Measurements from ENCODE around the gene NRBF2. TPM values are rescaled to one million over a fixed set of nuclear protein-coding genes. Genes with fewer than 3 reads are reported as not detected.

The NRBF2 gene
- total RNA-seq, 4 donors from 2014 or later = 12.2 to 16.6 (median 14.7) TPM

GRCh38 chr10:63114031-63114814 lies 18.9 kb upstream of the NRBF2 start:
- WGBS, 2 donors = 33 to 34% methylated on average over 4 of the region's 4 CpGs
- no peaks in the 10 kb centered on the region for H3K9me3 ChIP-seq
- H3K36me3 ChIP-seq = no peaks in the 10 kb centered on the region
- H3K27ac ChIP-seq = peak overlapping the region; percentile 42 to 81 (median 72)
- H3K4me1 ChIP-seq = peaks cover 3 to 28% (median 22%) of the 10 kb centered on the region in 3 donors
- no peak for DNase-seq
- H3K27me3 ChIP-seq = no peaks in the 10 kb centered on the region
- TF ChIP-seq POLR2A (IDR thresholded peaks at IDR 0.05) (no peak), CTCF (IDR thresholded peaks at IDR 0.05) (no peak)
- H3K4me3 ChIP-seq = no peak overlapping the region
- intact Hi-C loops (cut with DNase I) = no loop called here

- intact Hi-C loops (cut with DNase I) = no loop called here
- Histone ChIP-seq H3K36me3 (no peaks in the 10 kb centered on the region), H3K4me3 (no peak overlapping the region), H3K27ac (peak overlapping the region; percentile 12 to 81 (median 72)), H3K4me1 (peaks cover 3 to 28% (median 22%) of the 10 kb centered on the region in 3 donors), H3K9me3 (no peaks in the 10 kb centered on the region), H3K27me3 (no peaks in the 10 kb centered on the region)
- 23 to 39% methylated on average over 7 of the region's 7 CpGs for WGBS, 2 donors
- TF ChIP-seq POLR2A (IDR thresholded peaks at IDR 0.05) (no peak), CTCF (IDR thresholded peaks at IDR 0.05) (no peak)
- no peak for DNase-seq
Observed at GRCh38 chr10:63115732-63116383, 17.3 kb upstream of the NRBF2 start.

GRCh38 chr10:63116452-63117072 lies 16.6 kb upstream of the NRBF2 start:
- Histone ChIP-seq H3K36me3 (no peaks in the 10 kb centered on the region), H3K9me3 (no peaks in the 10 kb centered on the region), H3K27ac (peak overlapping the region in 3 of 4 donors; percentile 64 to 81 (median 79)), H3K27me3 (no peaks in the 10 kb centered on the region), H3K4me3 (no peak overlapping the region), H3K4me1 (peaks cover 3 to 28% (median 22%) of the 10 kb centered on the region in 3 donors)
- DNase-seq = no peak
- intact Hi-C loops (cut with DNase I) = no loop called here
- no peak for TF ChIP-seq POLR2A (IDR thresholded peaks at IDR 0.05)
- no peak for TF ChIP-seq CTCF (IDR thresholded peaks at IDR 0.05)
- WGBS, 2 donors = 74 to 81% methylated on average over 2 to 3 of the region's 3 CpGs

- intact Hi-C loops (cut with DNase I) = no loop called here
- Histone ChIP-seq H3K27ac (no peak overlapping the region), H3K9me3 (no peaks in the 10 kb centered on the region), H3K27me3 (no peaks in the 10 kb centered on the region), H3K4me3 (no peak overlapping the region), H3K36me3 (no peaks in the 10 kb centered on the region), H3K4me1 (peaks cover 3 to 24% (median 19%) of the 10 kb centered on the region in 3 donors)
- no peak for TF ChIP-seq CTCF (IDR thresholded peaks at IDR 0.05)
- TF ChIP-seq POLR2A (IDR thresholded peaks at IDR 0.05) = no peak
- no peak for DNase-seq
Observed at GRCh38 chr10:63119041-63119440, 14.1 kb upstream of the NRBF2 start.

GRCh38 chr10:63120554-63120953 lies 12.6 kb upstream of the NRBF2 start:
- Histone ChIP-seq H3K4me1 (peaks cover 3 to 9% (median 5%) of the 10 kb centered on the region in 3 donors), H3K9me3 (no peaks in the 10 kb centered on the region), H3K4me3 (no peak overlapping the region), H3K27me3 (no peaks in the 10 kb centered on the region), H3K36me3 (no peaks in the 10 kb centered on the region), H3K27ac (no peak overlapping the region)
- intact Hi-C loops (cut with DNase I) = no loop called here
- no peak for DNase-seq
- TF ChIP-seq POLR2A (IDR thresholded peaks at IDR 0.05) = no peak
- no peak for TF ChIP-seq CTCF (IDR thresholded peaks at IDR 0.05)
